Head of caudate nucleus (tissue), 42 donors: Measurements from ENCODE around the gene PIP4K2B.
"Not testable (repeated sequence)": the region's sequence is repeated elsewhere in the genome, so short reads cannot be mapped to it uniquely, and the experiment has no call there.

Experiments
- DNase-seq, 42 donors: peaks; one replicate each; pipeline versions ENCODE4 v3.0.0 to v3.0.0-alpha.2; 2020 to 2021; ENCODE audit warnings: mixed read lengths in 7 of 42
- intact Hi-C: fragments of 100-400 bp; cut with DNase I; formaldehyde crosslinking; loops from one replicate; pipeline ENCODE4 v1.15.0; 2022

Gene PIP4K2B

GRCh38 chr17:38787999-38788398, 11.4 kb downstream of the PIP4K2B start:
- DNase-seq, intact Hi-C loops: not testable (repeated sequence)

GRCh38 chr17:38786372-38786771, 13.0 kb downstream of the PIP4K2B start:
- DNase-seq = no peak
- intact Hi-C loops = no loop called here

GRCh38 chr17:38783227-38783626, 16.1 kb downstream of the PIP4K2B start:
- DNase-seq = no peak
- intact Hi-C loops = no loop called here

- no peak for DNase-seq
- intact Hi-C loops = no loop called here
These were observed 19.2 kb downstream of the PIP4K2B start for GRCh38 chr17:38779965-38780752.

GRCh38 chr17:38777641-38778250, 21.6 kb downstream of the PIP4K2B start:
- no peak for DNase-seq

GRCh38 chr17:38773258-38773657, 26.1 kb downstream of the PIP4K2B start:
- intact Hi-C loops = no loop called here
- DNase-seq = no peak

More at GRCh38 chr17:38777641-38778250, 21.6 kb downstream of the PIP4K2B start:
- intact Hi-C loops = no loop called here

GRCh38 chr17:38768417-38768816, 30.9 kb downstream of the PIP4K2B start:
- DNase-seq = no peak
- intact Hi-C loops = no loop called here

- intact Hi-C loops = no loop called here
These were observed 33.0 kb downstream of the PIP4K2B start for GRCh38 chr17:38766341-38766740.

GRCh38 chr17:38762231-38762630, 37.1 kb downstream of the PIP4K2B start:
- intact Hi-C loops = no loop called here

More at GRCh38 chr17:38766341-38766740, 33.0 kb downstream of the PIP4K2B start:
- DNase-seq = no peak

GRCh38 chr17:38761612-38762011, 37.7 kb downstream of the PIP4K2B start:
- no peak for DNase-seq
- intact Hi-C loops = no loop called here

More at GRCh38 chr17:38762231-38762630, 37.1 kb downstream of the PIP4K2B start:
- no peak for DNase-seq

- intact Hi-C loops = no loop called here
These were observed 46.3 kb downstream of the PIP4K2B start for GRCh38 chr17:38753071-38753506.

GRCh38 chr17:38752308-38753070, 46.9 kb downstream of the PIP4K2B start, which contains the start of gene PSMB3:
PSMB3 (plus strand) TSS chr17:38752741; CDS start chr17:38752827, 86 bp downstream.
- DNase-seq = peak; percentile 93 to 100 (median 99)
- intact Hi-C loops = no loop called here

More at GRCh38 chr17:38753071-38753506, 46.3 kb downstream of the PIP4K2B start:
- no peak for DNase-seq

GRCh38 chr17:38751808-38752307, 47.5 kb downstream of the PIP4K2B start:
- peak; percentile 61 to 94 (median 85) for DNase-seq
- intact Hi-C loops = no loop called here

GRCh38 chr17:38751144-38751807, 48.1 kb downstream of the PIP4K2B start:
- peak in 2 of 42 donors; percentile 38 to 45 for DNase-seq
- intact Hi-C loops = no loop called here

GRCh38 chr17:38750312-38751121, 48.8 kb downstream of the PIP4K2B start:
- intact Hi-C loops = no loop called here

GRCh38 chr17:38750044-38750311, 49.4 kb downstream of the PIP4K2B start:
- intact Hi-C loops = no loop called here
- no peak for DNase-seq

More at GRCh38 chr17:38750312-38751121, 48.8 kb downstream of the PIP4K2B start:
- peak in 6 of 42 donors; percentile 33 to 71 (median 49) for DNase-seq

GRCh38 chr17:38749223-38750043, 49.9 kb downstream of the PIP4K2B start:
- intact Hi-C loops = loop anchor here (5.0 kb wide), 1 partner anchor 48 kb away; the partner anchor contains the start of gene PIP4K2B
- peak in 23 of 42 donors; percentile 28 to 69 (median 49) for DNase-seq
